BLaER1 treated with 17β-estradiol and CSF1 and Interleukin-3, amounts not matched to agents 10 nM and 100 nM (cell line): ENCODE results near the gene LMO1.

Experiments
- H3K27ac ChIP-seq, 11 experiments: shearing (Covaris generic); formaldehyde crosslinking; 2 replicates each; pipeline ENCODE4 v1.8.1; 2022
- H3K27me3 ChIP-seq, 11 experiments: shearing (Covaris generic); formaldehyde crosslinking; 2 replicates each; pipeline ENCODE4 v1.8.1; 2022
- H3K36me3 ChIP-seq, 11 experiments: shearing (Covaris generic); formaldehyde crosslinking; 2 replicates each; pipeline ENCODE4 v1.8.1; 2022
- H3K4me1 ChIP-seq, 10 experiments: shearing (Covaris generic); formaldehyde crosslinking; 2 replicates each; pipeline ENCODE4 v1.8.1; 2022
- H3K4me2 ChIP-seq, 11 experiments: shearing (Covaris generic); formaldehyde crosslinking; 2 replicates each; pipeline ENCODE4 v1.8.1; 2022
- H3K4me3 ChIP-seq, 10 experiments: shearing (Covaris generic); formaldehyde crosslinking; 2 replicates each; pipeline ENCODE4 v1.8.1; 2022
- H3K9ac ChIP-seq, 11 experiments: shearing (Covaris generic); formaldehyde crosslinking; 2 replicates each; pipeline ENCODE4 v1.8.1; 2022
- H3K9me3 ChIP-seq, 11 experiments: shearing (Covaris generic); formaldehyde crosslinking; replicated peaks in 1 of 11; 2 replicates each; pipeline ENCODE4 v1.8.1; 2022
- H4K20me1 ChIP-seq, 11 experiments: shearing (Covaris generic); formaldehyde crosslinking; 2 replicates each; pipeline ENCODE4 v1.8.1; 2022
- Cebpa-rat ChIP-seq, 11 experiments: shearing (Covaris generic); IDR thresholded peaks; 2 replicates each; pipeline ENCODE4 v1.8.1; 2022

Gene LMO1

GRCh38 chr11:8256271-8257002 is 7.2 kb downstream of the LMO1 start:
- H3K36me3 ChIP-seq = no peaks in the 10 kb centered on the region
- no peaks in the 10 kb centered on the region for H3K9me3 ChIP-seq
- no peak for TF ChIP-seq Cebpa-rat (IDR thresholded peaks at IDR 0.05)
- peaks cover 16 to 29% (median 21%) of the 10 kb centered on the region in 11 experiments for H3K27me3 ChIP-seq
- no peak overlapping the region for H3K27ac ChIP-seq
- peaks cover 0 to 10% (median 0%) of the 10 kb centered on the region in 11 experiments; a peak in 3 of 22 replicates for H4K20me1 ChIP-seq
- peaks cover 21 to 25% (median 23%) of the 10 kb centered on the region in 10 experiments for H3K4me1 ChIP-seq
- no peak overlapping the region for H3K4me2 ChIP-seq
- no peak overlapping the region for H3K4me3 ChIP-seq
- H3K9ac ChIP-seq = no peak overlapping the region

GRCh38 chr11:8253566-8253965 is 10.1 kb downstream of the LMO1 start:
- Histone ChIP-seq H3K9ac (no peak overlapping the region), H3K36me3 (no peaks in the 10 kb centered on the region), H3K4me1 (peaks cover 6 to 8% (median 7%) of the 10 kb centered on the region in 10 experiments; a peak in 19 of 20 replicates), H3K27me3 (no peaks in the 10 kb centered on the region; a peak in 1 of 22 replicates), H3K9me3 (no peaks in the 10 kb centered on the region), H3K27ac (no peak overlapping the region), H3K4me3 (no peak overlapping the region), H3K4me2 (no peak overlapping the region), H4K20me1 (no peaks in the 10 kb centered on the region)
- no peak for TF ChIP-seq Cebpa-rat (IDR thresholded peaks at IDR 0.05)

- no peak overlapping the region for H3K27ac ChIP-seq
- no peak overlapping the region for H3K4me3 ChIP-seq
- no peak overlapping the region for H3K9ac ChIP-seq
- H3K27me3 ChIP-seq = no peaks in the 10 kb centered on the region
- no peak overlapping the region for H3K4me2 ChIP-seq
- H4K20me1 ChIP-seq = no peaks in the 10 kb centered on the region
- no peak for TF ChIP-seq Cebpa-rat (IDR thresholded peaks at IDR 0.05)
- no peaks in the 10 kb centered on the region for H3K36me3 ChIP-seq
- peaks cover 0 to 2% (median under 1%) of the 10 kb centered on the region in 10 experiments; a peak in 11 of 20 replicates for H3K4me1 ChIP-seq
- no peaks in the 10 kb centered on the region for H3K9me3 ChIP-seq
Observed at GRCh38 chr11:8252946-8253345, 10.7 kb downstream of the LMO1 start.

- H3K4me1 ChIP-seq = no peaks in the 10 kb centered on the region
- no peaks in the 10 kb centered on the region for H3K27me3 ChIP-seq
- no peak overlapping the region for H3K4me2 ChIP-seq
- no peaks in the 10 kb centered on the region for H3K36me3 ChIP-seq
- H3K9ac ChIP-seq = no peak overlapping the region
- no peak overlapping the region for H3K4me3 ChIP-seq
- no peaks in the 10 kb centered on the region for H3K9me3 ChIP-seq
- TF ChIP-seq Cebpa-rat (IDR thresholded peaks at IDR 0.05) = no peak
- H4K20me1 ChIP-seq = 0 out of 22 replicates have a peak, but pooled peaks cover 0 to 2% (median 0%) of the 10 kb centered on the region in 11 experiments
- no peak overlapping the region for H3K27ac ChIP-seq
Observed at GRCh38 chr11:8252388-8252787, 11.3 kb downstream of the LMO1 start.

GRCh38 chr11:8251616-8252295 is 11.9 kb downstream of the LMO1 start:
- no peak for TF ChIP-seq Cebpa-rat (IDR thresholded peaks at IDR 0.05)
- H3K9me3 ChIP-seq = no peaks in the 10 kb centered on the region
- no peaks in the 10 kb centered on the region for H3K4me1 ChIP-seq
- H4K20me1 ChIP-seq = 0 out of 22 replicates have a peak, but pooled peaks cover 0 to 3% (median 0%) of the 10 kb centered on the region in 11 experiments
- H3K9ac ChIP-seq = no peak overlapping the region
- H3K27ac ChIP-seq = no peak overlapping the region
- no peak overlapping the region for H3K4me3 ChIP-seq
- no peak overlapping the region for H3K4me2 ChIP-seq
- H3K36me3 ChIP-seq = no peaks in the 10 kb centered on the region
- H3K27me3 ChIP-seq = no peaks in the 10 kb centered on the region

GRCh38 chr11:8250981-8251615 is 12.6 kb downstream of the LMO1 start:
- H3K9me3 ChIP-seq = no peaks in the 10 kb centered on the region
- H3K4me2 ChIP-seq = no peak overlapping the region
- H4K20me1 ChIP-seq = 0 out of 22 replicates have a peak, but pooled peaks cover 0 to 3% (median 0%) of the 10 kb centered on the region in 11 experiments
- H3K36me3 ChIP-seq = no peaks in the 10 kb centered on the region
- H3K4me3 ChIP-seq = no peak overlapping the region
- no peak for TF ChIP-seq Cebpa-rat (IDR thresholded peaks at IDR 0.05)
- no peaks in the 10 kb centered on the region for H3K27me3 ChIP-seq
- H3K4me1 ChIP-seq = no peaks in the 10 kb centered on the region
- H3K9ac ChIP-seq = no peak overlapping the region
- H3K27ac ChIP-seq = no peak overlapping the region

GRCh38 chr11:8250434-8250833 is 13.2 kb downstream of the LMO1 start:
- H4K20me1 ChIP-seq = 0 out of 22 replicates have a peak, but pooled peaks cover 0 to 3% (median 0%) of the 10 kb centered on the region in 11 experiments
- no peak overlapping the region for H3K27ac ChIP-seq
- no peaks in the 10 kb centered on the region for H3K36me3 ChIP-seq
- no peak for TF ChIP-seq Cebpa-rat (IDR thresholded peaks at IDR 0.05)
- H3K9me3 ChIP-seq = no peaks in the 10 kb centered on the region
- H3K4me3 ChIP-seq = no peak overlapping the region
- H3K4me1 ChIP-seq = no peaks in the 10 kb centered on the region
- no peak overlapping the region for H3K4me2 ChIP-seq
- no peaks in the 10 kb centered on the region for H3K27me3 ChIP-seq
- H3K9ac ChIP-seq = no peak overlapping the region

- no peaks in the 10 kb centered on the region for H3K36me3 ChIP-seq
- H3K27me3 ChIP-seq = no peaks in the 10 kb centered on the region
- no peak overlapping the region for H3K27ac ChIP-seq
- H4K20me1 ChIP-seq = 0 out of 22 replicates have a peak, but pooled peaks cover 0 to 3% (median 0%) of the 10 kb centered on the region in 11 experiments
- no peak overlapping the region for H3K9ac ChIP-seq
- no peaks in the 10 kb centered on the region for H3K4me1 ChIP-seq
- H3K4me2 ChIP-seq = no peak overlapping the region
- H3K9me3 ChIP-seq = no peaks in the 10 kb centered on the region
- TF ChIP-seq Cebpa-rat (IDR thresholded peaks at IDR 0.05) = no peak
- H3K4me3 ChIP-seq = no peak overlapping the region
Observed at GRCh38 chr11:8249482-8249881, 14.2 kb downstream of the LMO1 start.

- Histone ChIP-seq H3K27me3 (no peaks in the 10 kb centered on the region), H3K36me3 (no peaks in the 10 kb centered on the region), H3K4me1 (no peaks in the 10 kb centered on the region), H3K27ac (no peak overlapping the region), H3K4me2 (no peak overlapping the region), H4K20me1 (0 out of 22 replicates have a peak, but pooled peaks cover 0 to 3% (median 0%) of the 10 kb centered on the region in 11 experiments), H3K9me3 (no peaks in the 10 kb centered on the region), H3K4me3 (no peak overlapping the region), H3K9ac (no peak overlapping the region)
- no peak for TF ChIP-seq Cebpa-rat (IDR thresholded peaks at IDR 0.05)
Observed at GRCh38 chr11:8248786-8249185, 14.9 kb downstream of the LMO1 start.
